SJSA1 (cell line): Measurements from ENCODE around the gene KRT82. TPM values are rescaled to one million over a fixed set of nuclear protein-coding genes. Genes with fewer than 3 reads are reported as not detected.
"Not testable (repeated sequence)": the region's sequence is repeated elsewhere in the genome, so short reads cannot be mapped to it uniquely, and the experiment has no call there.

Experiments used
- DNase-seq, 2 experiments: peaks; one replicate each; pipeline ENCODE4 v3.0.0-alpha.2; 2015 to 2020; ENCODE audit warnings: low spot score in 2 of 2, low read depth in 1 of 2
- H3K27ac ChIP-seq: fragments of 250-450 bp; sonication (Bioruptor Pico); 2 replicates; pipeline ENCODE4 v1.5.1; 2020; ENCODE audit warnings: mild to moderate bottlenecking, moderate library complexity
- H3K27me3 ChIP-seq: fragments of 250-450 bp; sonication (Bioruptor Pico); replicated peaks from 2 replicates; pipeline ENCODE4 v1.5.1; 2020; ENCODE audit warnings: mild to moderate bottlenecking, moderate library complexity
- H3K36me3 ChIP-seq: fragments of 250-450 bp; sonication (Bioruptor Pico); 2 replicates; pipeline ENCODE4 v1.5.1; 2020; ENCODE audit warnings: mild to moderate bottlenecking
- H3K4me1 ChIP-seq: fragments of 250-450 bp; sonication (Bioruptor Pico); replicated peaks from 2 replicates; pipeline ENCODE4 v1.6.1; 2021; ENCODE audit warnings: mild to moderate bottlenecking
- H3K4me3 ChIP-seq: fragments of 250-450 bp; sonication (Bioruptor Pico); 2 replicates; pipeline ENCODE4 v1.5.1; 2020; ENCODE audit warnings: mild to moderate bottlenecking
- H3K9me3 ChIP-seq: fragments of 250-450 bp; sonication (Bioruptor Pico); replicated peaks from 2 replicates; pipeline ENCODE4 v1.5.1; 2020; ENCODE audit warnings: mild to moderate bottlenecking
- total RNA-seq: library from RNA; depleted of rRNA; stranded (reverse); fragments of >200 nt; shearing (Covaris generic); gene quantifications from 2 replicates; pipeline ENCODE4 v1.2.3, GENCODE V29; 2014; rRNA removed

The KRT82 gene
- total RNA-seq, 1 experiment from 2014 or later = not detected

GRCh38 chr12:52352951-52353350, 53.2 kb downstream of the KRT82 start:
- H3K36me3 ChIP-seq = no peaks in the 10 kb centered on the region
- H3K4me1 ChIP-seq = no peaks in the 10 kb centered on the region
- H3K27me3 ChIP-seq = peaks cover 11% of the 10 kb centered on the region
- no peaks in the 10 kb centered on the region for H3K9me3 ChIP-seq
- no peak overlapping the region for H3K4me3 ChIP-seq
- H3K27ac ChIP-seq = no peak overlapping the region
- DNase-seq = no peak

- no peak for DNase-seq
- Histone ChIP-seq H3K36me3 (no peaks in the 10 kb centered on the region), H3K4me1 (no peaks in the 10 kb centered on the region)
Observed at GRCh38 chr12:52351196-52352059, 54.7 kb downstream of the KRT82 start.

DNA sequence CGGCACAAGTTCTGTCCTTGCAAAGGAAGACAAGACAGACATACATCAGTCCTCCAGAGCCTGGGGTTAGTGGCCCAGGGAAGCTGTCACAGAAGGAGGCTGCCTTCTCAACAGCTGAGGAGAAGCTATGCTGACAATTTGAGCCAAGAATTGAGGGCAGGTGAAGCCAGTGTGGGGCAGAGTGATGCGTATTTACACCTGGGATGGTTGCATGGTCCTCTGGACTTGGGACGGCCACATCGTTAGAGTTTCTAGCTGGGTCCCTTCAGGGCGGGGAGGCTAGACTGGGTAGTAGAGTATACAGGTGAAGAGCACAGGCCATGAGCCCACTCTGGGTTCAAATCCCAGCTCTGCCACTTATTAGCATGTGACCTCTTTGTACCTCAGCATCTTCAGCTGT, 55.3 kb downstream of the KRT82 start:
- H3K27ac ChIP-seq = no peak overlapping the region
- no peaks in the 10 kb centered on the region for H3K4me1 ChIP-seq
- no peak overlapping the region for H3K4me3 ChIP-seq
- no peaks in the 10 kb centered on the region for H3K9me3 ChIP-seq
- H3K36me3 ChIP-seq = no peaks in the 10 kb centered on the region
- H3K27me3 ChIP-seq = peaks cover 11% of the 10 kb centered on the region
- no peak for DNase-seq

More at GRCh38 chr12:52351196-52352059, 54.7 kb downstream of the KRT82 start:
- Histone ChIP-seq H3K4me3 (no peak overlapping the region), H3K9me3 (no peaks in the 10 kb centered on the region), H3K27ac (no peak overlapping the region), H3K27me3 (peaks cover 11% of the 10 kb centered on the region)

GRCh38 chr12:52350021-52350620, 56.0 kb downstream of the KRT82 start:
- Histone ChIP-seq H3K27me3 (peaks cover 11% of the 10 kb centered on the region), H3K36me3 (no peaks in the 10 kb centered on the region), H3K4me1 (no peaks in the 10 kb centered on the region), H3K27ac (no peak overlapping the region), H3K4me3 (no peak overlapping the region), H3K9me3 (no peaks in the 10 kb centered on the region)
- no peak for DNase-seq

DNA sequence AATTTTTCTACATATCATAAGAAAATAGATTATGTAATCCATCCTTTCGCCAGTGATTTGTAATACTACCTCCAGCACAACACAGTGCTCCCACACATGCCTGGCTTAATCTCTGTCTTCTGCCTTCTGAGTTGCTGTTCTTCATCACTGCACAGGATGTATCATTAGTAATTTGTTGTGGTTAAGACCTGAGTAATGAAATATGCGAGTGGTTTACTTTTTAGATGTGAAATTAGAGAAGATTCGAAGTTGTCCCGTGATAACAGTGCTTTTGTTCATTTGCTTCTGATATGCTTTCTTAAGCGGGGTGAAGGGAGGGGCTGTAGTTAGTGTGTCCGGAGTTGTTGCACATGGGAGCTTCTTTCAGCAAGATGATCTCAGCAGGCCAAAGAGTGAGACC, 56.9 kb downstream of the KRT82 start:
- Histone ChIP-seq H3K4me3 (no peak overlapping the region), H3K4me1 (no peaks in the 10 kb centered on the region), H3K27ac (no peak overlapping the region), H3K9me3 (no peaks in the 10 kb centered on the region), H3K36me3 (no peaks in the 10 kb centered on the region), H3K27me3 (peaks cover 11% of the 10 kb centered on the region)
- no peak for DNase-seq

GRCh38 chr12:52347551-52348510, 58.3 kb downstream of the KRT82 start:
- H3K27ac ChIP-seq = no peak overlapping the region
- H3K4me3 ChIP-seq = no peak overlapping the region
- H3K27me3 ChIP-seq = peaks cover 6% of the 10 kb centered on the region
- DNase-seq = no peak
- no peaks in the 10 kb centered on the region for H3K36me3 ChIP-seq
- H3K4me1 ChIP-seq = no peaks in the 10 kb centered on the region
- no peaks in the 10 kb centered on the region for H3K9me3 ChIP-seq

- Histone ChIP-seq H3K4me3 (no peak overlapping the region), H3K27ac (no peak overlapping the region), H3K9me3 (no peaks in the 10 kb centered on the region), H3K4me1 (no peaks in the 10 kb centered on the region), H3K36me3 (no peaks in the 10 kb centered on the region), H3K27me3 (peaks cover 6% of the 10 kb centered on the region)
- no peak for DNase-seq
Observed at GRCh38 chr12:52347016-52347415, 59.1 kb downstream of the KRT82 start.

DNA sequence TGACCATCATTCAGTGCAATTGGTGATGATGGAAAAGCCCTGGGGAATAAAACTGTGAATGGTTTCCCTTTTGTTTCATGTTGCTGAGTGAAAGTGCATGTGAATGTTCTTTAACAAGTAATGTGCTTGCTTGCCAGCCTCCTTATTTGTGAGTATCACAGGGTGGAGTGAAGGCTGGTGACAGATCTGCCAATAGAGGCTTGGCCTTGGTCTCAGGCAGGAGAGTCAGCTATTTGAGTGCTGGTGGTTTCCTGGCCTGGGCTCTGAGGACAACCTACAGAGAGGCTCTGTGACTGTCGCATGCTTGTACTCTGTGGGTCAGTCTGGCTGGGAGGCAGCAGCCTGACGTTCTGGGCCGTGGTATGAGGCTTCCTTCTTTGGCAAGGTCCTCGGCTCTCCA, 59.5 kb downstream of the KRT82 start:
- Histone ChIP-seq H3K9me3 (no peaks in the 10 kb centered on the region), H3K27ac (no peak overlapping the region), H3K4me1 (no peaks in the 10 kb centered on the region), H3K36me3 (no peaks in the 10 kb centered on the region), H3K27me3 (peaks cover 6% of the 10 kb centered on the region), H3K4me3 (no peak overlapping the region)
- no peak for DNase-seq

DNA sequence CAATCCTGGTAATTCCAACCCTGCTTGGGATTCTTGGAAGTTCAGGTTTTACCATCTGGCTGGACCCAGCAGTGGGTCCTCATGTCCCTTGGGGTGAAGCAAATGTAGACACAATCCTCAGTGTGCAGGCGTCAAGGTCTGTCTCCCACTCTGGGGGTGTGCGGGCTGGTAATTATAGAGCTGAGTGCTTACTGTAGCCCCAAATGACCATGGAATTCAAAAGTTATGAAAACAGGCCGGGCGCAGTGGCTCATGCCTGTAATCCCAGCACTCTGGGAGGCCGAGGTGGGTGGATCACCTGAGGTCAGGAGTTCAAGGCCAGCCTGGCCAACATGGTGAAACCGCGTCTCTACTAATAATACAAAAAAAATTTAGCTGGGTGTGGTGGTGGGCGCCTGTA, 61.1 kb downstream of the KRT82 start:
- H3K27me3 ChIP-seq, H3K4me3 ChIP-seq, DNase-seq, H3K9me3 ChIP-seq, H3K4me1 ChIP-seq, H3K36me3 ChIP-seq, H3K27ac ChIP-seq: not testable (repeated sequence)

DNA sequence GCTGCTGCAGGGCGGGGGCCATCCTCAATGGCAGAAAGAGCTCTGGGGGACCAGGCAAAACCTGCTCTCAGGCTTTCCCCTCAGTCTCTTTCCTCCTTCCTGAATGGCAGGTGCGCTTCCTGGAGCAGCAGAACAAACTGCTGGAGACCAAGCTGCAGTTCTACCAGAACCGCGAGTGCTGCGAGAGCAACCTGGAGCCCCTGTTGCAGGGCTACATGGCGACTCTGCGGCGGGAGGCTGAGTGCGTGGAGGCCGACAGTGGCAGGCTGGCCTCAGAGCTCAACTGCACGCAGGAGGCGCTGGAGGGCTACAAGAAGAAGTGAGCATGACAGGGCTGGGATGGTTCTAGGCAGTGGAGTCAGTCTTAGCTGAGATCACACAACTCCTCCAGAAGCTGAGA, 62.0 kb downstream of the KRT82 start:
- Histone ChIP-seq H3K4me1 (no peaks in the 10 kb centered on the region), H3K4me3 (no peak overlapping the region), H3K36me3 (no peaks in the 10 kb centered on the region), H3K27me3 (no peaks in the 10 kb centered on the region; the same call in 1 of the 2 replicates), H3K9me3 (no peaks in the 10 kb centered on the region), H3K27ac (no peak overlapping the region)
- no peak for DNase-seq

Other genes with a start within 250 kb of the KRT82 start
- gene KRT80, start 214.3 kb downstream of the KRT82 start, total RNA-seq = 1.5 and 4.0 TPM in 2 replicates
- gene KRT7, start 173.1 kb downstream of the KRT82 start, total RNA-seq = 2.1 and 16.1 TPM in 2 replicates
- 0.37 TPM in 1 of 2 replicates, not detected in the other for gene KRT86, start 131.7 kb downstream of the KRT82 start, total RNA-seq
- gene KRT81, start 114.8 kb downstream of the KRT82 start, total RNA-seq = 0.13 TPM in 1 of 2 replicates, not detected in the other
- gene KRT83, start 84.9 kb downstream of the KRT82 start, total RNA-seq = not detected in 2 replicates
- not detected in 2 replicates for gene KRT85, start 38.9 kb downstream of the KRT82 start, total RNA-seq
- not detected in 2 replicates for gene KRT84, start 20.7 kb downstream of the KRT82 start, total RNA-seq
- not detected in 2 replicates for gene KRT75, start 28.0 kb upstream of the KRT82 start, total RNA-seq
- not detected in 2 replicates for gene KRT6B, start 45.8 kb upstream of the KRT82 start, total RNA-seq
- gene KRT6C, start 67.5 kb upstream of the KRT82 start, total RNA-seq = not detected in 2 replicates
- not detected in 2 replicates for gene KRT6A, start 86.9 kb upstream of the KRT82 start, total RNA-seq
- gene KRT5, start 114.1 kb upstream of the KRT82 start, total RNA-seq = not detected in 2 replicates
- not detected in 2 replicates for gene KRT71, start 146.8 kb upstream of the KRT82 start, total RNA-seq
- not detected in 2 replicates for gene KRT74, start 167.5 kb upstream of the KRT82 start, total RNA-seq
- not detected in 2 replicates for gene KRT72, start 195.1 kb upstream of the KRT82 start, total RNA-seq
- not detected in 2 replicates for gene KRT73, start 212.2 kb upstream of the KRT82 start, total RNA-seq
- not detected in 2 replicates for gene KRT2, start 245.9 kb upstream of the KRT82 start, total RNA-seq